ENCODE measurements around the gene BBS2. TPM values are rescaled to one million over a fixed set of nuclear protein-coding genes. Genes with fewer than 3 reads are reported as not detected.
A peak's percentile ranks its signal among the peaks of the same experiment; 100 is the strongest.

BBS2 gene
- total RNA-seq, 1 experiment from 2014 or later = 56.3 TPM

DNA sequence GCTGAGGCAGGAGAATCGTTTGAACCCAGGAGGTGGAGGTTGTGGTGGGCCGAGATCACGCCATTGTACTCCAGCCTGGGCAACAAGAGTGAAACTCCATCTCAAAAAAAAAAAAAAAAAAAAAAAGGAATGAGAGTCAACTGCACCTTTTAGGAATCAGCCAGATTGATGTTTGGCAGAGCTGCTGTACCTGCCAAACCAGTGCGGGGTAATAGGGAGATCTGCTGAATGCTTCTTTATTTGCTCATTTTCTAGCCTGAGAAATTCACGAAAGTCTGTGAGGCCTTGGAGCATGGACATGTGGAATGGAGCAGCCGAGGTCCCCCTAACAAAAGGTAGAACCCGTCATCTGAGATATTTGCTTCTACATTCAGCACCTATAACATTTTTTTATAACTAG, 50.1 kb downstream of the BBS2 start:
- no peaks in the 10 kb centered on the region for H3K9me2 ChIP-seq (ENCODE audit: insufficient read depth)
- H3K36me3 ChIP-seq (ENCODE audit: low read depth) = peaks cover 65% of the 10 kb centered on the region
- TF ChIP-seq EZH2 (IDR thresholded peaks at IDR 0.05; ENCODE audit: low read depth) = no peak
- TF ChIP-seq, protein P1, sequence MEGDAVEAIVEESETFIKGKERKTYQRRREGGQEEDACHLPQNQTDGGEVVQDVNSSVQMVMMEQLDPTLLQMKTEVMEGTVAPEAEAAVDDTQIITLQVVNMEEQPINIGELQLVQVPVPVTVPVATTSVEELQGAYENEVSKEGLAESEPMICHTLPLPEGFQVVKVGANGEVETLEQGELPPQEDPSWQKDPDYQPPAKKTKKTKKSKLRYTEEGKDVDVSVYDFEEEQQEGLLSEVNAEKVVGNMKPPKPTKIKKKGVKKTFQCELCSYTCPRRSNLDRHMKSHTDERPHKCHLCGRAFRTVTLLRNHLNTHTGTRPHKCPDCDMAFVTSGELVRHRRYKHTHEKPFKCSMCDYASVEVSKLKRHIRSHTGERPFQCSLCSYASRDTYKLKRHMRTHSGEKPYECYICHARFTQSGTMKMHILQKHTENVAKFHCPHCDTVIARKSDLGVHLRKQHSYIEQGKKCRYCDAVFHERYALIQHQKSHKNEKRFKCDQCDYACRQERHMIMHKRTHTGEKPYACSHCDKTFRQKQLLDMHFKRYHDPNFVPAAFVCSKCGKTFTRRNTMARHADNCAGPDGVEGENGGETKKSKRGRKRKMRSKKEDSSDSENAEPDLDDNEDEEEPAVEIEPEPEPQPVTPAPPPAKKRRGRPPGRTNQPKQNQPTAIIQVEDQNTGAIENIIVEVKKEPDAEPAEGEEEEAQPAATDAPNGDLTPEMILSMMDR (conservative IDR thresholded peaks at IDR 0.05) = no peak
- no peak overlapping the region for H2AFZ ChIP-seq
- peak overlapping the region; percentile 65 for H3K27ac ChIP-seq
- ChIA-PET CTCF (no interaction called here), POLR2A (ENCODE audit: unreplicated experiment) (no interaction called here)
- H3K9me3 ChIP-seq (ENCODE audit: insufficient read depth, low read depth) = no peaks in the 10 kb centered on the region
- no peak overlapping the region for H3K4me3 ChIP-seq
- intact Hi-C loops (cut with micrococcal nuclease; ENCODE audit: unreplicated experiment) = loop anchor here (1.0 kb wide), 1 partner anchor 51 kb away; the partner anchor contains the start of gene BBS2
- peak in 1 of 2 experiments; percentile 50 for DNase-seq
- 0 out of 2 replicates have a peak, but pooled peaks cover 8% of the 10 kb centered on the region for H4K20me1 ChIP-seq (ENCODE audit: insufficient read depth)
- H3K4me2 ChIP-seq = peak overlapping the region; percentile 62
- no peaks in the 10 kb centered on the region for H3K27me3 ChIP-seq (ENCODE audit: insufficient read depth, low read depth)
- no TSS peak for BruUV-seq (replicated peaks)
- peaks cover 45% of the 10 kb centered on the region for H3F3A ChIP-seq (ENCODE audit: insufficient read depth, low read depth)
- H3K79me2 ChIP-seq (ENCODE audit: low read depth) = no peaks in the 10 kb centered on the region
- H3K4me1 ChIP-seq (replicated peaks; ENCODE audit: insufficient read depth) = peaks cover 26% of the 10 kb centered on the region

DNA sequence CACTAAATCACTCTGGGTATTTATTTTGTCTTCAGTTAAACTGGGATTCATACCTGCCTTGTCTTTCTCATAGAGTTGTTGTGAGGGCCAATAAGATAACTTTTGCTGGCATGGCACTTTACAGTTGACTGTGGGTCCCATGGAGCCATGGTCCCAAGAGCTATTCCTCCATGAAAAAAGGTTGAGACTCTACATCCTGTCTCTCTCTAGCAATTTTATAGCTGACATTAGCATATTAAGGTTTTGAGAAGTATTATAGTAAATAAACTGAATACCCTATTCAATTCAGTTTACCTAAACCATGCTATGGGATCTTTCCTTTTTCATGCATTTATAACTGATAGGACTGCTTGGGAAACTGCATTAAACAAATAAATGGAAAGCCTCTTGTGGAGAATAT, 51.0 kb downstream of the BBS2 start:
- CTCF ChIA-PET = no interaction called here
- no peaks in the 10 kb centered on the region for H3K27me3 ChIP-seq (ENCODE audit: insufficient read depth, low read depth)

DNA sequence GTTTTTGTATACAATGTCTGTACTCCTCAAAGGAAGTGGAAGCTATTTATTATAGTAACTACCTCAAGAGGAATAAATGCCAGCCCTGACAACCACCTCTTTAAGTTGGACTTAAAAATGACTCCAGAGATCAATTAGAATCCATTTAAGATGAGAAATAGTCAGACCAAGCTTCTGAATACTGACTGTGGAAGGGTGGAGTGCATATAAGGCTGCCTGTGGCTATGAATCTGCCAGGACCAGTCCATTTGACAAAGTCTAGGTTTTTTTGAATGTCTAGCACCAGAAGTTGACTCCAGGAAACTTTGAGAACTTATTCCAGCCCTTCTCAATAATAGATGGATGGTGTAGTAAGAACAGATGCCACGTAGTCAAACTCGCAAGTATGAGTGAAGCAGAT, 53.5 kb downstream of the BBS2 start:
- Histone ChIP-seq H3K27ac (no peak overlapping the region), H3K79me2 (ENCODE audit: low read depth) (no peaks in the 10 kb centered on the region), H4K20me1 (ENCODE audit: insufficient read depth) (no peaks in the 10 kb centered on the region), H3K27me3 (ENCODE audit: insufficient read depth, low read depth) (no peaks in the 10 kb centered on the region), H3K36me3 (ENCODE audit: low read depth) (peaks cover 49% of the 10 kb centered on the region), H3K4me3 (no peak overlapping the region), H3K9me3 (ENCODE audit: insufficient read depth, low read depth) (no peaks in the 10 kb centered on the region), H3K9me2 (ENCODE audit: insufficient read depth) (no peaks in the 10 kb centered on the region), H3K4me2 (no peak overlapping the region), H3K4me1 (replicated peaks; ENCODE audit: insufficient read depth) (peaks cover 26% of the 10 kb centered on the region), H3F3A (ENCODE audit: insufficient read depth, low read depth) (peaks cover 43% of the 10 kb centered on the region), H2AFZ (no peak overlapping the region)
- POLR2A ChIA-PET (ENCODE audit: unreplicated experiment) = no interaction called here
- no peak for DNase-seq
- no TSS peak for BruUV-seq (replicated peaks)
- TF ChIP-seq EZH2 (IDR thresholded peaks at IDR 0.05; ENCODE audit: low read depth) = no peak
- TF ChIP-seq, protein P1 (conservative IDR thresholded peaks at IDR 0.05) = no peak
- intact Hi-C loops (cut with micrococcal nuclease; ENCODE audit: unreplicated experiment) = no loop called here
- CTCF ChIA-PET = no interaction called here

More for the DNA sequence above, 51.0 kb downstream of the BBS2 start:
- Histone ChIP-seq H3K36me3 (ENCODE audit: low read depth) (peaks cover 61% of the 10 kb centered on the region), H3K9me2 (ENCODE audit: insufficient read depth) (no peaks in the 10 kb centered on the region), H4K20me1 (ENCODE audit: insufficient read depth) (0 out of 2 replicates have a peak, but pooled peaks cover 8% of the 10 kb centered on the region), H2AFZ (no peak overlapping the region), H3K4me3 (no peak overlapping the region), H3K79me2 (ENCODE audit: low read depth) (no peaks in the 10 kb centered on the region), H3K4me2 (no peak overlapping the region), H3K27ac (no peak overlapping the region), H3K9me3 (ENCODE audit: insufficient read depth, low read depth) (no peaks in the 10 kb centered on the region), H3K4me1 (replicated peaks; ENCODE audit: insufficient read depth) (peaks cover 26% of the 10 kb centered on the region), H3F3A (ENCODE audit: insufficient read depth, low read depth) (peaks cover 45% of the 10 kb centered on the region)
- no peak for DNase-seq
- intact Hi-C loops (cut with micrococcal nuclease; ENCODE audit: unreplicated experiment) = no loop called here
- POLR2A ChIA-PET (ENCODE audit: unreplicated experiment) = no interaction called here
- TF ChIP-seq, protein P1 (conservative IDR thresholded peaks at IDR 0.05) = no peak
- TF ChIP-seq EZH2 (IDR thresholded peaks at IDR 0.05; ENCODE audit: low read depth) = no peak
- BruUV-seq (replicated peaks) = no TSS peak
